ENCODE results near the gene ARID3A. TPM values are rescaled to one million over a fixed set of nuclear protein-coding genes. Genes with fewer than 3 reads are reported as not detected.

Gene ARID3A
- total RNA-seq, 1 experiment from 2014 or later, result 116 TPM

GRCh38 chr19:977058-977464, 51.2 kb downstream of the ARID3A start (continued):
- TF ChIP-seq SMAD4 (CRISPR knock-in tag; IDR thresholded peaks at IDR 0.05) (no peak), IRF1 (CRISPR knock-in tag; IDR thresholded peaks at IDR 0.05) (no peak), ELF4 (CRISPR knock-in tag; IDR thresholded peaks at IDR 0.05; ENCODE audit: low read depth) (no peak), CDX4 (CRISPR knock-in tag; IDR thresholded peaks at IDR 0.05; ENCODE audit: borderline replicate concordance) (no peak), AFF4 (CRISPR knock-in tag; IDR thresholded peaks at IDR 0.05; ENCODE audit: borderline replicate concordance) (no peak), E2F4 (CRISPR knock-in tag; IDR thresholded peaks at IDR 0.05; ENCODE audit: borderline replicate concordance, low read depth) (no peak), GABPB1 (CRISPR knock-in tag; IDR thresholded peaks at IDR 0.05) (no peak)

GRCh38 chr19:979318-979741, 53.5 kb downstream of the ARID3A start:
- DNase-seq (ENCODE audit: low spot score), result no peak
- Mint-ChIP-seq H3K27me3 (ENCODE audit: low read depth) (no peaks in the 10 kb centered on the region), H3K27ac (no peak overlapping the region), H3K36me3 (no peaks in the 10 kb centered on the region), H3K9me3 (no peaks in the 10 kb centered on the region), H3K4me3 (no peak overlapping the region), H3K4me1 (peaks cover 15% of the 10 kb centered on the region)
- POLR2A ChIA-PET, result no interaction called here
- no peak for ATAC-seq
- CTCF ChIA-PET, result interaction anchor here (1.0 to 1.9 kb wide), 4 partner anchors 8 to 210 kb away, joined by 3 to 4 read pairs (median 4); no protein-coding TSS in a partner anchor
- TF ChIP-seq TEAD1 (CRISPR knock-in tag; IDR thresholded peaks at IDR 0.05) (no peak), ATF2 (CRISPR knock-in tag; IDR thresholded peaks at IDR 0.05; ENCODE audit: borderline replicate concordance, low read depth) (no peak), TCF7 (CRISPR knock-in tag; IDR thresholded peaks at IDR 0.05; ENCODE audit: low read depth) (no peak), ZNF317 (CRISPR knock-in tag; IDR thresholded peaks at IDR 0.05; ENCODE audit: borderline replicate concordance, low read depth) (no peak), CTCF (IDR thresholded peaks at IDR 0.05) (no peak), TEAD4 (CRISPR knock-in tag; IDR thresholded peaks at IDR 0.05) (no peak), MAX (CRISPR knock-in tag; IDR thresholded peaks at IDR 0.05) (no peak), FOXP1 (CRISPR knock-in tag; IDR thresholded peaks at IDR 0.05; ENCODE audit: borderline replicate concordance) (no peak), ZBTB21 (CRISPR knock-in tag; IDR thresholded peaks at IDR 0.05; ENCODE audit: borderline replicate concordance) (no peak), ZNF512 (CRISPR knock-in tag; IDR thresholded peaks at IDR 0.05; ENCODE audit: borderline replicate concordance) (no peak), ZNF423 (CRISPR knock-in tag; IDR thresholded peaks at IDR 0.05) (no peak), ZSCAN18 (CRISPR knock-in tag; IDR thresholded peaks at IDR 0.05) (no peak), MYBL2 (CRISPR knock-in tag; IDR thresholded peaks at IDR 0.05) (no peak), HMGA2 (CRISPR knock-in tag; IDR thresholded peaks at IDR 0.05) (no peak), FOXJ3 (CRISPR knock-in tag; IDR thresholded peaks at IDR 0.05; ENCODE audit: borderline replicate concordance) (no peak)

All from WTC11 (cell line).